PC-3 (cell line): ENCODE measurements around the gene KRT83.

Experiments
- CTCF ChIP-seq: fragments of 300-600 bp; sonication (generic); conservative IDR thresholded peaks from 2 replicates; pipeline ENCODE4 v1.5.1; 2017; ENCODE audit warnings: antibody characterized with exemption, low read depth, mild to moderate bottlenecking, low read length
- EZH2phosphoT487 ChIP-seq: fragments of 300-600 bp; sonication (generic); IDR thresholded peaks from 2 replicates; pipeline ENCODE4 v1.6.1; 2018; ENCODE audit warnings: mild to moderate bottlenecking, antibody characterized with exemption, low read length, borderline replicate concordance

GRCh38 chr12:52332381-52332780 lies 11.2 kb upstream of the KRT83 start:
- no peak for TF ChIP-seq CTCF
- TF ChIP-seq EZH2phosphoT487: no peak
